ENCODE data around the gene CCDC33.
A peak's percentile ranks its signal among the peaks of the same experiment; 100 is the strongest.
"Not testable (repeated sequence)": the region's sequence is repeated elsewhere in the genome, so short reads cannot be mapped to it uniquely, and the experiment has no call there.

Gene CCDC33

GRCh38 chr15:74351670-74352069, 115.5 kb downstream of the CCDC33 start:
- in situ Hi-C loops (cut with HindIII; ENCODE audit: low sequenced_read_pairs), result no loop called here
- no peak for DNase-seq (ENCODE audit: low read depth)
- H3K4me3 ChIP-seq (ENCODE audit: low read depth, low read length), result no peak overlapping the region
- no peak for TF ChIP-seq CTCF (IDR thresholded peaks at IDR 0.05; ENCODE audit: low read depth, low read length, missing control alignments)

GRCh38 chr15:74352393-74352910, 116.3 kb downstream of the CCDC33 start:
- no peak for DNase-seq (ENCODE audit: low read depth)
- TF ChIP-seq CTCF (IDR thresholded peaks at IDR 0.05; ENCODE audit: low read depth, low read length, missing control alignments), result no peak
- in situ Hi-C loops (cut with HindIII; ENCODE audit: low sequenced_read_pairs), result no loop called here
- H3K4me3 ChIP-seq (ENCODE audit: low read depth, low read length), result no peak overlapping the region

- in situ Hi-C loops (cut with HindIII; ENCODE audit: low sequenced_read_pairs); DNase-seq (ENCODE audit: low read depth); H3K4me3 ChIP-seq (ENCODE audit: low read depth, low read length): not testable (repeated sequence)
Observed at GRCh38 chr15:74353992-74354391, 117.9 kb downstream of the CCDC33 start.

GRCh38 chr15:74356050-74356449, 119.9 kb downstream of the CCDC33 start:
- H3K4me3 ChIP-seq (ENCODE audit: low read depth, low read length); in situ Hi-C loops (cut with HindIII; ENCODE audit: low sequenced_read_pairs); DNase-seq (ENCODE audit: low read depth): not testable (repeated sequence)

- in situ Hi-C loops (cut with HindIII; ENCODE audit: low sequenced_read_pairs); DNase-seq (ENCODE audit: low read depth); H3K4me3 ChIP-seq (ENCODE audit: low read depth, low read length): not testable (repeated sequence)
Observed at GRCh38 chr15:74357514-74357913, 121.4 kb downstream of the CCDC33 start.

- H3K4me3 ChIP-seq (ENCODE audit: low read depth, low read length); DNase-seq (ENCODE audit: low read depth); in situ Hi-C loops (cut with HindIII; ENCODE audit: low sequenced_read_pairs): not testable (repeated sequence)
Observed at GRCh38 chr15:74359376-74359775, 123.2 kb downstream of the CCDC33 start.

GRCh38 chr15:74360855-74361254, 124.7 kb downstream of the CCDC33 start:
- in situ Hi-C loops (cut with HindIII; ENCODE audit: low sequenced_read_pairs); DNase-seq (ENCODE audit: low read depth); H3K4me3 ChIP-seq (ENCODE audit: low read depth, low read length): not testable (repeated sequence)

GRCh38 chr15:74362482-74362881, 126.4 kb downstream of the CCDC33 start:
- DNase-seq (ENCODE audit: low read depth), result no peak
- no peak for TF ChIP-seq CTCF (IDR thresholded peaks at IDR 0.05; ENCODE audit: low read depth, low read length, missing control alignments)
- in situ Hi-C loops (cut with HindIII; ENCODE audit: low sequenced_read_pairs), result no loop called here

GRCh38 chr15:74364936-74365597, 128.9 kb downstream of the CCDC33 start:
- H3K4me3 ChIP-seq (ENCODE audit: low read depth, low read length), result peak overlapping the region; percentile 47
- in situ Hi-C loops (cut with HindIII; ENCODE audit: low sequenced_read_pairs), result no loop called here
- TF ChIP-seq CTCF (IDR thresholded peaks at IDR 0.05; ENCODE audit: low read depth, low read length, missing control alignments), result no peak
- DNase-seq (ENCODE audit: low read depth), result no peak

More at GRCh38 chr15:74362482-74362881, 126.4 kb downstream of the CCDC33 start:
- H3K4me3 ChIP-seq (ENCODE audit: low read depth, low read length), result no peak overlapping the region

Data from astrocyte of the cerebellum (primary cell).